Measurements from ENCODE around the gene PTPA. TPM values are rescaled to one million over a fixed set of nuclear protein-coding genes. Genes with fewer than 3 reads are reported as not detected.

Gene PTPA
- total and polyA plus RNA-seq, 9 of the 15 experiments (the other 6 are each of a cell fraction or from before 2014, with no cell fraction given): 1.7 to 121 (median 72.6) TPM

DNA sequence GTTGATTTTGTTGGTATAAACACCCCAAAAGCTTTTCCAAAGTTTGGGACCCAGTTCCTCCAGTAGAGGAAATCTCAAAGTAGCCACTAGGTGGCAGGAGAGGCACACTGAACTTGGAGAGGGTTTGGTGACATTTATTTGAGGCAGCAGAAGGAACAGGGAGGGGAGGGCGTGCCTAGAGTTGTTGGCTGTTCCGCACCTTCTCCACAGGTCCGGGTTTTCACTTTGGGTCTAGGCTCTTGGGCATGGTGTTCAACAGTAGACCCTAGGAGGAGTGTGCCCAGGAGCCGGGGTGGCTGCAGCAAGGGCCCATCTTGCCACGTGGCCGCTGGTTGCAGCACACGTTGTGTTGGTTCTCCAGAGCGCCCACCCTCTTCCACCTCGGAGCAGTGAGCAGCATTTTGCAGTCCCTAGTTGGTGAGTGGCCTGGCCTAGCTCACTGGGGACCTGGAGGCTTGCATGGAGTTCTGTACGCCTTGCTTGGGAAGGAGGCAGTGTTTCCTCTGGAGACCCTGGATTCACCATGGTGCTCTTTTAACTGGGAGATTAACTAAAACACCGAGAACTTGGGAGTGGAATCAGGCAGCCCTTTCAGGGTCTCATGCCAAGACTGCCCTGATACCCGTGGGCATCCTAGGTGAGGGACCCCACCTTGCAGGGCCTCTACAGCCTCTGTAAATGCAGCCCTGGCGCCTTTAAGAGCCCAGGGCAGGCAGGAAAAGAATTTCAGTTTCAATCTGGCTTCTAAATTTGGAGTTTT, 28.2 kb downstream of the PTPA start (continued):
- TF ChIP-seq HDAC2 (IDR thresholded peaks at IDR 0.05) (no peak), TFAP4 (CRISPR knock-in tag; IDR thresholded peaks at IDR 0.05; ENCODE audit: borderline replicate concordance) (0 out of 2 replicates have a peak, but pooled peaks have one; percentile 34), ZSCAN29 (IDR thresholded peaks at IDR 0.05) (no peak), SRSF1 (IDR thresholded peaks at IDR 0.05; ENCODE audit: low read depth, low read length) (no peak), TBL1XR1 (IDR thresholded peaks at IDR 0.05; ENCODE audit: low read length in 2 of 2) (no peak), MECOM (CRISPR knock-in tag; IDR thresholded peaks at IDR 0.05) (no peak), ETV1 (tag; conservative IDR thresholded peaks at IDR 0.05; ENCODE audit: low read depth) (no peak), DIDO1 (tag; IDR thresholded peaks at IDR 0.05; ENCODE audit: low read depth) (no peak), ZKSCAN3 (CRISPR knock-in tag; IDR thresholded peaks at IDR 0.05) (no peak), CREB1 (IDR thresholded peaks at IDR 0.05) (no peak), CREB1 (CRISPR knock-in tag; IDR thresholded peaks at IDR 0.05) (no peak), TFAM (CRISPR knock-in tag; conservative IDR thresholded peaks at IDR 0.05) (no peak), CTBP1 (IDR thresholded peaks at IDR 0.05; ENCODE audit: borderline replicate concordance) (peak; percentile 24; the same call in 1 of the 2 replicates), ZNF764 (CRISPR knock-in tag; IDR thresholded peaks at IDR 0.05; ENCODE audit: low read depth) (0 out of 2 replicates have a peak, but pooled peaks have one; percentile 21), RHOXF2B (CRISPR knock-in tag; conservative IDR thresholded peaks at IDR 0.05) (no peak), ZFPM2 (CRISPR knock-in tag; IDR thresholded peaks at IDR 0.05) (no peak), ZNF785 (CRISPR knock-in tag; IDR thresholded peaks at IDR 0.05) (no peak), NFRKB (IDR thresholded peaks at IDR 0.05; ENCODE audit: low read depth) (no peak), DDX20 (tag; IDR thresholded peaks at IDR 0.05; ENCODE audit: low read depth) (no peak), ZNF239 (CRISPR knock-in tag; IDR thresholded peaks at IDR 0.05) (no peak), FOS (IDR thresholded peaks at IDR 0.05; ENCODE audit: extremely low read depth, insufficient read length) (no peak), SMARCC2 (IDR thresholded peaks at IDR 0.05; ENCODE audit: low read depth) (no peak), CCNT2 (IDR thresholded peaks at IDR 0.05; ENCODE audit: borderline replicate concordance, extremely low read depth, insufficient read length, low read depth, low read length) (no peak), TCF15 (CRISPR knock-in tag; IDR thresholded peaks at IDR 0.05) (no peak), RB1 (IDR thresholded peaks at IDR 0.05; ENCODE audit: low read depth) (no peak)
- TF ChIP-seq, protein P1, sequence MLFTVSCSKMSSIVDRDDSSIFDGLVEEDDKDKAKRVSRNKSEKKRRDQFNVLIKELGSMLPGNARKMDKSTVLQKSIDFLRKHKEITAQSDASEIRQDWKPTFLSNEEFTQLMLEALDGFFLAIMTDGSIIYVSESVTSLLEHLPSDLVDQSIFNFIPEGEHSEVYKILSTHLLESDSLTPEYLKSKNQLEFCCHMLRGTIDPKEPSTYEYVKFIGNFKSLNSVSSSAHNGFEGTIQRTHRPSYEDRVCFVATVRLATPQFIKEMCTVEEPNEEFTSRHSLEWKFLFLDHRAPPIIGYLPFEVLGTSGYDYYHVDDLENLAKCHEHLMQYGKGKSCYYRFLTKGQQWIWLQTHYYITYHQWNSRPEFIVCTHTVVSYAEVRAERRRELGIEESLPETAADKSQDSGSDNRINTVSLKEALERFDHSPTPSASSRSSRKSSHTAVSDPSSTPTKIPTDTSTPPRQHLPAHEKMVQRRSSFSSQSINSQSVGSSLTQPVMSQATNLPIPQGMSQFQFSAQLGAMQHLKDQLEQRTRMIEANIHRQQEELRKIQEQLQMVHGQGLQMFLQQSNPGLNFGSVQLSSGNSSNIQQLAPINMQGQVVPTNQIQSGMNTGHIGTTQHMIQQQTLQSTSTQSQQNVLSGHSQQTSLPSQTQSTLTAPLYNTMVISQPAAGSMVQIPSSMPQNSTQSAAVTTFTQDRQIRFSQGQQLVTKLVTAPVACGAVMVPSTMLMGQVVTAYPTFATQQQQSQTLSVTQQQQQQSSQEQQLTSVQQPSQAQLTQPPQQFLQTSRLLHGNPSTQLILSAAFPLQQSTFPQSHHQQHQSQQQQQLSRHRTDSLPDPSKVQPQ (CRISPR knock-in tag; IDR thresholded peaks at IDR 0.05; ENCODE audit: borderline replicate concordance): no peak
